BE2C (cell line): ENCODE results near the gene CTSW.
A peak's percentile ranks its signal among the peaks of the same experiment; 100 is the strongest.

Source experiments
- DNase-seq: peaks from one replicate; pipeline ENCODE4 v3.0.0-alpha.2; 2020
- H3K27me3 ChIP-seq: fragments of 250-450 bp; sonication (Bioruptor Pico); 2 replicates; pipeline ENCODE4 v1.5.1; 2020; ENCODE audit warnings: mild to moderate bottlenecking
- H3K36me3 ChIP-seq: fragments of 250-450 bp; sonication (Bioruptor Pico); 2 replicates; pipeline ENCODE4 v1.5.1; 2020; ENCODE audit warnings: mild to moderate bottlenecking
- H3K4me1 ChIP-seq: fragments of 250-450 bp; sonication (Bioruptor Pico); 2 replicates; pipeline ENCODE4 v1.5.1; 2020
- H3K4me3 ChIP-seq: 2 replicates; pipeline ENCODE4 v1.5.1; 2011; ENCODE audit warnings: low read depth, low read length
- H3K9me3 ChIP-seq: fragments of 250-450 bp; sonication (Bioruptor Pico); 2 replicates; pipeline ENCODE4 v1.5.1; 2020
- CTCF ChIP-seq: IDR thresholded peaks from 2 replicates; pipeline ENCODE4 v1.5.1; 2012; ENCODE audit warnings: mild to moderate bottlenecking, low read depth, low read length

Gene CTSW

GRCh38 chr11:65898656-65899355, 19.2 kb downstream of the CTSW start:
- no peak for DNase-seq
- H3K36me3 ChIP-seq, result no peaks in the 10 kb centered on the region
- no peaks in the 10 kb centered on the region; the same call in 1 of the 2 replicates for H3K9me3 ChIP-seq
- no peak for TF ChIP-seq CTCF
- H3K27me3 ChIP-seq, result peaks cover 55% of the 10 kb centered on the region
- H3K4me1 ChIP-seq, result no peaks in the 10 kb centered on the region; the same call in 1 of the 2 replicates
- H3K4me3 ChIP-seq, result no peak overlapping the region

- H3K36me3 ChIP-seq, result no peaks in the 10 kb centered on the region
- TF ChIP-seq CTCF, result no peak
- peaks cover 56% of the 10 kb centered on the region for H3K27me3 ChIP-seq
- no peaks in the 10 kb centered on the region; the same call in 1 of the 2 replicates for H3K9me3 ChIP-seq
- no peak overlapping the region for H3K4me3 ChIP-seq
- peak; percentile 47 for DNase-seq
- no peaks in the 10 kb centered on the region for H3K4me1 ChIP-seq
These were observed 19.9 kb downstream of the CTSW start for GRCh38 chr11:65899356-65900124.

GRCh38 chr11:65900125-65900898, 20.7 kb downstream of the CTSW start, which contains the start of gene FOSL1:
TSS of gene FOSL1 (minus strand) at chr11:65900388. CDS start at chr11:65900339, 49 bp downstream.
- H3K27me3 ChIP-seq, result peaks cover 56% of the 10 kb centered on the region
- H3K36me3 ChIP-seq, result no peaks in the 10 kb centered on the region
- no peak for TF ChIP-seq CTCF
- no peaks in the 10 kb centered on the region; the same call in 1 of the 2 replicates for H3K9me3 ChIP-seq
- H3K4me1 ChIP-seq, result no peaks in the 10 kb centered on the region
- no peak for DNase-seq
- peak within 1 kb of the TSS; percentile 25 for H3K4me3 ChIP-seq

GRCh38 chr11:65900899-65901180, 21.2 kb downstream of the CTSW start:
- Histone ChIP-seq H3K4me1 (no peaks in the 10 kb centered on the region), H3K27me3 (peaks cover 56% of the 10 kb centered on the region), H3K36me3 (no peaks in the 10 kb centered on the region), H3K4me3 (no peak overlapping the region), H3K9me3 (no peaks in the 10 kb centered on the region; the same call in 1 of the 2 replicates)
- TF ChIP-seq CTCF, result no peak
- DNase-seq, result no peak

GRCh38 chr11:65903068-65903481, 23.4 kb downstream of the CTSW start:
- peaks cover 66% of the 10 kb centered on the region for H3K27me3 ChIP-seq
- no peaks in the 10 kb centered on the region for H3K4me1 ChIP-seq
- no peak for TF ChIP-seq CTCF
- no peaks in the 10 kb centered on the region; the same call in 1 of the 2 replicates for H3K9me3 ChIP-seq
- H3K36me3 ChIP-seq, result no peaks in the 10 kb centered on the region
- no peak for DNase-seq
- no peak overlapping the region for H3K4me3 ChIP-seq
